Lung (tissue), 12 donors: Measurements from ENCODE around the gene NEK7. TPM values are rescaled to one million over a fixed set of nuclear protein-coding genes. Genes with fewer than 3 reads are reported as not detected.
A peak's percentile ranks its signal among the peaks of the same experiment; 100 is the strongest.

Experiments
- ATAC-seq: fragments of 200-7000 bp; cut with Tn5 transposase; one replicate; pipeline ENCODE4 v1.9.1; 2020; ENCODE audit warnings: moderate number of reproducible peaks; ENCODE audit not compliant: insufficient read depth, low FRiP score
- DNase-seq, 3 donors: peaks; one replicate each; pipeline ENCODE4 v3.0.0-alpha.2; 2013 to 2017
- H3K27ac ChIP-seq, 2 donors: one replicate each; pipeline ENCODE4 v1.5.1; 2013; ENCODE audit warnings: mild to moderate bottlenecking in 2 of 2, moderate library complexity in 2 of 2, control low read depth in 1 of 2, inconsistent platforms in 1 of 2, low read depth in 1 of 2, low read length in 1 of 2
- H3K27me3 ChIP-seq, 3 donors: one replicate each; pipeline ENCODE4 v1.5.1; 2013; ENCODE audit warnings: low read length in 2 of 3; ENCODE audit not compliant: control insufficient read depth in 3 of 3, insufficient read depth in 3 of 3
- H3K36me3 ChIP-seq, 4 donors: one replicate each; pipeline ENCODE4 v1.5.1; 2013; ENCODE audit warnings: low read length in 4 of 4, mild to moderate bottlenecking in 1 of 4, moderate library complexity in 1 of 4; ENCODE audit not compliant: control insufficient read depth in 4 of 4, insufficient read depth in 4 of 4
- H3K4me1 ChIP-seq, 5 donors: one replicate each; pipeline ENCODE4 v1.5.1; 2013; ENCODE audit warnings: low read length in 5 of 5, mild to moderate bottlenecking in 2 of 5, moderate library complexity in 1 of 5; ENCODE audit not compliant: control insufficient read depth in 5 of 5, insufficient read depth in 5 of 5
- H3K4me3 ChIP-seq: one replicate; pipeline ENCODE4 v1.5.1; 2013; ENCODE audit warnings: mild to moderate bottlenecking, control low read depth, moderate library complexity
- H3K9ac ChIP-seq, 2 donors: one replicate each; pipeline ENCODE4 v1.5.1; 2013; ENCODE audit warnings: low read length in 2 of 2, control low read depth in 1 of 2; ENCODE audit not compliant: insufficient read depth in 1 of 2
- H3K9me3 ChIP-seq, 4 donors: one replicate each; pipeline ENCODE4 v1.5.1; 2013; ENCODE audit warnings: low read length in 3 of 4, mild to moderate bottlenecking in 1 of 4, moderate library complexity in 1 of 4; ENCODE audit not compliant: control insufficient read depth in 4 of 4, insufficient read depth in 3 of 4
- CTCF ChIP-seq: IDR thresholded peaks from 2 replicates; pipeline ENCODE4 v1.5.1; 2012; ENCODE audit warnings: mild to moderate bottlenecking; ENCODE audit errors: control extremely low read depth, extremely low read depth
- WGBS, 2 donors: extraction: QIAGEN DNeasy Blood & Tissue Kit; methylation state at CpG; one replicate each; pipeline ENCODE4 v1.1.7; 2013; 5-methylcytosine and 5-hydroxymethylcytosine counted together
- polyA plus RNA-seq, 2 donors: library from polyadenylated mRNA; stranded (reverse); fragments of 200-250 nt; gene quantifications; one replicate each; pipeline ENCODE4 v1.2.1, GENCODE V29; 2013
- total RNA-seq, 2 donors: library from RNA; depleted of rRNA in 1 of 2; stranded (reverse); fragments of >200 nt in 1 of 2; gene quantifications; one replicate each; pipeline ENCODE4 v1.2.1, GENCODE V29; 2014 to 2021
- donor health status: control.
- donor health status: control.
- donor health status: Bipolar disorder and iron deficiency.
- donor health status: healthy.
- donor health status: DM: yes; HTN: yes; CAD: no.

Gene NEK7
- total and polyA plus RNA-seq, 4 donors: 23.9 to 132 (median 64.2) TPM

- Histone ChIP-seq H3K4me1 (peaks cover 5 to 48% (median 35%) of the 10 kb centered on the region in 5 donors), H3K36me3 (peaks cover 0 to 1% (median 0%) of the 10 kb centered on the region in 4 donors), H3K4me3 (no peak overlapping the region), H3K27me3 (no peaks in the 10 kb centered on the region), H3K9me3 (no peaks in the 10 kb centered on the region), H3K9ac (no peak overlapping the region), H3K27ac (peak overlapping the region in 1 of 2 donors; percentile 92)
- TF ChIP-seq CTCF: no peak
- DNase-seq: no peak
- 11 to 14% methylated on average over 3 of the region's 3 CpGs for WGBS, 2 donors
- peak; percentile 51 for ATAC-seq
These were observed 10.7 kb downstream of the NEK7 start for GRCh38 chr1:198167436-198167934.

- Histone ChIP-seq H3K9me3 (no peaks in the 10 kb centered on the region), H3K36me3 (peaks cover 0 to 1% (median 0%) of the 10 kb centered on the region in 4 donors), H3K4me3 (no peak overlapping the region), H3K27ac (peak overlapping the region in 1 of 2 donors; percentile 85), H3K9ac (no peak overlapping the region), H3K27me3 (no peaks in the 10 kb centered on the region), H3K4me1 (peaks cover 5 to 54% (median 41%) of the 10 kb centered on the region in 5 donors)
- WGBS, 2 donors: 62 to 73% methylated on average over 3 of the region's 3 CpGs
- peak in 2 of 3 donors; percentile 48 to 53 for DNase-seq
- no peak for ATAC-seq
- TF ChIP-seq CTCF: no peak
These were observed 11.4 kb downstream of the NEK7 start for GRCh38 chr1:198168227-198168626.

- Histone ChIP-seq H3K9ac (no peak overlapping the region), H3K36me3 (no peaks in the 10 kb centered on the region), H3K4me3 (no peak overlapping the region), H3K4me1 (peaks cover 6 to 66% (median 46%) of the 10 kb centered on the region in 5 donors), H3K9me3 (no peaks in the 10 kb centered on the region), H3K27ac (peak overlapping the region; percentile 20 to 76), H3K27me3 (no peaks in the 10 kb centered on the region)
- TF ChIP-seq CTCF: no peak
- WGBS, 2 donors: 47 to 55% methylated on average over 2 of the region's 2 CpGs
- DNase-seq (no peak), ATAC-seq (peak; percentile 14)
These were observed 12.9 kb downstream of the NEK7 start for GRCh38 chr1:198169672-198170071.
